ENCODE data around the gene DEPDC5. TPM values are rescaled to one million over a fixed set of nuclear protein-coding genes. Genes with fewer than 3 reads are reported as not detected.

Gene DEPDC5
- total RNA-seq, 4 donors from 2014 or later, result 11.5 to 20.6 (median 13.8) TPM

DNA sequence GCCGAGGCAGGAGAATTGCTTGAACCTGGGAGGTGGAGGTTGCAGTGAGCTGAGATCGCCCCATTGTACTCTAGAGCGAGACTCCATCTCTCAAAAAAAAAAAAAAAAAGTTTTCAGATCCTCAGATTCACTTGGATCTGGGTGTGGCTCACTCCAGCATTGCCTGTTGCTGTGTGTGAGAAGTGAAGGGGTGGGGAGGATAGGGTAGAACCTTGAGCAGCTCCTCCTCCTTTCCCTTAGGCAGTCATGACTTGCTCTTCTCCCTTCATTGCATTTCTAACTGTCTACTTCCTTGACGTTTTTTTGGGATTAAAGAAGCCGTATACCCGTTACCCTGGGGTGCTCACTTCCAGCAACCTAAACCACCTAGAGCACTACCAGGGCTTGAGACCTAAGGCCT lies 127.4 kb downstream of the DEPDC5 start:
- DNase-seq (ENCODE audit: low spot score), result no peak
- TF ChIP-seq, protein P1, sequence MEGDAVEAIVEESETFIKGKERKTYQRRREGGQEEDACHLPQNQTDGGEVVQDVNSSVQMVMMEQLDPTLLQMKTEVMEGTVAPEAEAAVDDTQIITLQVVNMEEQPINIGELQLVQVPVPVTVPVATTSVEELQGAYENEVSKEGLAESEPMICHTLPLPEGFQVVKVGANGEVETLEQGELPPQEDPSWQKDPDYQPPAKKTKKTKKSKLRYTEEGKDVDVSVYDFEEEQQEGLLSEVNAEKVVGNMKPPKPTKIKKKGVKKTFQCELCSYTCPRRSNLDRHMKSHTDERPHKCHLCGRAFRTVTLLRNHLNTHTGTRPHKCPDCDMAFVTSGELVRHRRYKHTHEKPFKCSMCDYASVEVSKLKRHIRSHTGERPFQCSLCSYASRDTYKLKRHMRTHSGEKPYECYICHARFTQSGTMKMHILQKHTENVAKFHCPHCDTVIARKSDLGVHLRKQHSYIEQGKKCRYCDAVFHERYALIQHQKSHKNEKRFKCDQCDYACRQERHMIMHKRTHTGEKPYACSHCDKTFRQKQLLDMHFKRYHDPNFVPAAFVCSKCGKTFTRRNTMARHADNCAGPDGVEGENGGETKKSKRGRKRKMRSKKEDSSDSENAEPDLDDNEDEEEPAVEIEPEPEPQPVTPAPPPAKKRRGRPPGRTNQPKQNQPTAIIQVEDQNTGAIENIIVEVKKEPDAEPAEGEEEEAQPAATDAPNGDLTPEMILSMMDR (IDR thresholded peaks at IDR 0.05), result no peak
- no peak for ATAC-seq (ENCODE audit: low FRiP score)

DNA sequence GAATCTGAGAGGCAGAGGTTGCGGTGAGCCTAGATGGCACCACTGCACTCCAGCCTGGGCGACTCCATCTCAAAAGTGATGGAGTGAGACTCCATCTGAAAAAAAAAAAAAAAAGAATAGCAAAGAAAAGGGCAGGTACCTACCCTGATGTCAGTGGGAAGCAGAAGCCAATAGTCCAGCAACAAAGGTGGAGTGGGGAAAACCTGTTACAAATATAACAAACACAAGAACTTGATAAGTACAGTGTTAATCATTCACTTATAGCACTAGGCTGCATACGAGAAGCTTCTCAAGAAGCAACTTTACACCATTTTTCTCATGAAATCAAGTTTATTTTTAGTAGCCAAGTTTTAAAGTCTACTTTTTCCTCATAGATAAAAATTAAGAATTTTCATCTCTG lies 128.0 kb downstream of the DEPDC5 start:
- no peak for ATAC-seq (ENCODE audit: low FRiP score)
- TF ChIP-seq, protein P1 (IDR thresholded peaks at IDR 0.05), result no peak
- DNase-seq (ENCODE audit: low spot score), result no peak

DNA sequence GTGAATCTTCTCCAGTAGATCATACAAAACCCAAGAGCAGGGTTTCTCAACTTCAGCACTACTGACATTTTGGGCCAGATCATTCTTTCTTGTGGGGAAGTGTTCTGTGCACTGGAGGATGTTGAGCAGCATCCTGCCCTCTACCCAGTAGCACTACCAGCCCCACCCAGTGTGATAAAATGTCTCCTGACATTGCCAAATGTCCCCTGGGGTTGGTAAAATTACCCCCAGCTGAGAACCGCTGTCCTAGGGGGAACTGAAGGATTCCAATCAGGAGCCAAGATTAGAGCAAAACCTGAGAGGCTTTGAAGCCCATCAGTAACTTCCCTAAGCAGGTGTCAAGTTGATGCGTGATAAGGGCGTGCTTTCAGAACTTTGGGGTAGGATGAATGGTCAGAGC lies 129.2 kb downstream of the DEPDC5 start:
- TF ChIP-seq, protein P1 (IDR thresholded peaks at IDR 0.05), result no peak
- ATAC-seq (ENCODE audit: low FRiP score), result no peak
- DNase-seq (ENCODE audit: low spot score), result no peak

DNA sequence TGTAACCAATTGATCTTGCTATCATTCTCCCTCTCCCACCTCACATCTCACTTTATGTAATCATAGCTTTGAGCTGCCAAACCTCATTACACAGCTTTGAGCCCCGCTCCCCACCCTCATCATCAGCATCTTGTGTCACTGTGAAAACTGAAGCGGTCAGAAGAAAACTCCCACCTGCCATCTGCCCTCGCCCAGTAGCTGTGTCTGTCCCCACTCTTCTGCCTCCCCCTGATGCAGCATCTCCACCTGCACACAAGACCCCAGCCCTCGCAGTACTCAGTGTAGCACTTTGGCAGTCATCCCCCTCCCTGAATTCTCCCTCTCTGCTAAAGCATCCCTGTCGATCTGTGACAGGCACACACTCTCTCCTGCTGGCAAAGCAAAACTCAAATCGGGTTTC lies 130.2 kb downstream of the DEPDC5 start:
- ATAC-seq (ENCODE audit: low FRiP score), result no peak
- no peak for DNase-seq (ENCODE audit: low spot score)
- TF ChIP-seq, protein P1 (IDR thresholded peaks at IDR 0.05), result no peak

DNA sequence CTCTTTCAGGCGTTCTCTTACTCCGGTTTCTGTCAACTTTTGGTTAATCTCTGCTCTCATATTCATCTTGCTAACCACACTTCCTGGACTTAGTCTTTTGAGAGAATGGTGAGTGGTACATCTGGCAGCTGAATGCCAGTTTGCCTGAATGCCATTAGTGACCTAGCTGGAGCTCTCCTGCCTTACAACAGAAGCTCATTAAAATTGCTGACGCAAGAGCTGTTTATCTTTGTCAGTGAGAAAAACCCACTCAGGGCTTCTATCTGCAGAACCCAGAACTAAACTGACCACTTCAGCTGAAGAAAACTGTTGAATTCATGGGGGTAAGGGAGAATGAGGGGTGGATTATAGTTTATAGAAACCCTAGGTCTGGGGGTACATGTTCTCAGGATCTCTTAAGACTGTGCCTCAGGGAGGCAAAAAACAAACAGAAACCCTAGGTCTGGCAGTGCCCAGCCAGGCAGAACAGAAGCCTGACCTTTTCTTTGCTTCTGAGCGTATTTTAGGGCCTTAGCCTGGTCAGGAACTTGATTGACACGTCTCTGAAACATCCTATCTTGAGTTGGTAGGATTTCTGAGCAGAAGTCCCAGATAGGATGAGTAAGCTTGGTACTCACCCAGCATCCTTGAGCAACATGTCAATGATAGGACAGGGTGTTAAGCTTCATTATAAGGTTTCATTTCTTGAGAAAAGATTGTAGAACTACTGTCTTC lies 137.7 kb downstream of the DEPDC5 start:
- ATAC-seq (ENCODE audit: low FRiP score), result no peak
- TF ChIP-seq, protein P1 (IDR thresholded peaks at IDR 0.05), result no peak

DNA sequence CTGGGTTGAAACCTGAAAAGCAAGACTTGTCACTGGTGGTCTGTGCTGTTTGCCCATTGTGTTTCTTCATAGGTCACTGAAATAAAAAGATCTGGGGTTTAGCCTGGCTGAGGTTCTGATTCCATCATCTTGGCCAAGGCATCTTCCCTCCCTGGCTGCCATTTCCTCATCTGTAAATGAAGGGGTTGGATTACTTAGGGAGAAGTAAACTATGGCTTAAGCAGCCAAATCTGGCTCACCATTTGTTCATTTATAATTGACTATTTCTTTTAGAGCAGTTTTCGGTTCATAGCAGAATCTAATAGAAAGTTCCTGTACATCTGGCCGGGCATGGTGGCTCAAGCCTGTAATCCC lies 138.2 kb downstream of the DEPDC5 start:
- TF ChIP-seq, protein P1 (IDR thresholded peaks at IDR 0.05), result no peak
- ATAC-seq (ENCODE audit: low FRiP score), result no peak
- DNase-seq (ENCODE audit: low spot score), result no peak

More for the DNA sequence above, 137.7 kb downstream of the DEPDC5 start:
- no peak for DNase-seq (ENCODE audit: low spot score)

DNA sequence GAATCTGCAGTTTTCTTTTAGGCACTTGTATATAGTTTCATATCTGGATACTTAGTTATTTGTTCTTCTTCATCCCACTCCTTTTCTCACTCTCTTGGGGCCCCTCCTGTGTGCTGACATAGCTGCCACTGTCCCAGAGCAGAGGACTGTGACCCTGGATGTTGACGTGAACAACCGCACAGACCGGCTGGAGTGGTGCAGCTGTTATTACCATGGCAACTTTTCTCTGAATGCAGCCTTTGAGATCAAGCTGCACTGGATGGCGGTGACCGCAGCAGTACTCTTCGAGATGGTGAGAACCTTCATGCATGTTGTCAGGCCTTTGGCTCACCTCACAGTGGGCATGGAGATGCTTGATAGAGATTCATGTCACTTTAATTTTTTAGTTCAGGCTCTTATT lies 139.6 kb downstream of the DEPDC5 start:
- TF ChIP-seq, protein P1 (IDR thresholded peaks at IDR 0.05), result no peak
- DNase-seq (ENCODE audit: low spot score), result no peak
- no peak for ATAC-seq (ENCODE audit: low FRiP score)

Data from omental fat pad (tissue), 4 donors.